Erythroblast (primary cell): Measurements from ENCODE around the gene CD300H.

Source experiments
- GATA1 ChIP-seq: IDR thresholded peaks from 2 replicates; pipeline ENCODE4 v1.6.1; 2011; ENCODE audit warnings: low read depth, mild to moderate bottlenecking, control low read depth, low read length, moderate library complexity
- POLR2A ChIP-seq: IDR thresholded peaks from 2 replicates; pipeline ENCODE4 v1.6.1; 2011; ENCODE audit warnings: mild to moderate bottlenecking, low read length

DNA sequence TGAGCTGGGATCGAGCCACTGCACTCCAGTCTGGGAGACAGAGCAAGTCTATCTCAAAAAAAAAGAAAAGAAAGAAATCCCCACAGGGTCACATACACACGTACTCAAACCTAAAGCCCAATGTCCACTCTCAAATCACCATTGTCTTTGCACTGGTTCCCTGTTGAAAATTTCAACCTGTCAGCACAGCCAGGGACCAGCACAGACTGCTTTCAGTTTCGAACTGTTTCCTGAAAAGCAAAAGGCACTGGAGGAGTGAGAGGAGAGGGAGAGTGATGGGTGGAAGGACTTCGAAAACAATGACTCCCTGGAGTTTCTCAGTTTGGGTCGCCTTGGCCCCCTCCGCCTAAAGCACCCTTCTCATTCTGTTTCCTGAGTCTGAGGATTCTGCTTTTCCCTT, 12.4 kb downstream of the CD300H start:
- TF ChIP-seq POLR2A = no peak
- no peak for TF ChIP-seq GATA1
